ENCODE results near the gene ZNF608.

GRCh38 chr5:124719113-124719967 is 27.1 kb downstream of the ZNF608 start:
- TF ChIP-seq CTCF (IDR thresholded peaks at IDR 0.05) = no peak
- no peak for TF ChIP-seq POLR2A (IDR thresholded peaks at IDR 0.05)

Measured in gastroesophageal sphincter (tissue), 3 donors.